Measurements from ENCODE around the gene PMF1.

The PMF1 gene

DNA sequence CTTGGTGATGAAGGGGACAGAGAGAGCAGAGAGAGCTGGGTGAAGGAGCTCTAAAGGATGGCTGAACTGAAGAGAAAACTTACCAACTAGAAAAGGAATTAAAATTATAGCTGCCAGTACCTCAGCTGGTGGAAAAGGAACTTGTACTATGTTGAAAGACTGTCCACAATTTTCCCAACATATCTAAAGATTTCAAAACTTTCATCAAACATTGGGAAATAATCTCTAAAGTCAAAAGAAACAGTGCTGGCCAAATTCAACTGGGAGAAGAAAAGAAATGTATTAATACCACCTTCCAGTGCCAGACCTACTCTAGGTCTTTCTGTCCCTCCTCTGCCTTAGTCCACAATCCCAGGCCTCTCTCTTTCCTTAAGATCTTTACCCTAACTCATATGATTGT, 63.7 kb downstream of the PMF1 start:
- no peak for DNase-seq

DNA sequence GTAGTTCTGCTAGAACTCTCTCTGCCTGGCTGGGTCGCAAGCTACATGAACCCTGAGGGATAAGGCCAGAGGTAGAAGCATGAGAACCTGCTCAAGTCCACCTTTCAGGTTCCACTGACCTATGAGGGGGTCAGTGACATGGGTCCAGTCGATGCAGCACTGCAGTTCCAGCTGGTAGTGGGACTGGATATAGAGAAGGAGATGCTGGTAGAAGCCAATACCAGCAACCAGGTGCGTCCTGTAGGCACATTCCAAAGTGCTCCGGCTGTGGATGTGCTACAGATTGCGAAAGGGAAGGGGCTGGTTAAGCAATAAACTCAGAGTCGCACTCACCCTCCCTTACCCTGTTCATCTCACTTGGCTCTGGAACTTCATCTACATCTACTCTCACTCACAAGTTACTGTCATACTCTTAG, 64.2 kb downstream of the PMF1 start:
- no peak for DNase-seq

DNA sequence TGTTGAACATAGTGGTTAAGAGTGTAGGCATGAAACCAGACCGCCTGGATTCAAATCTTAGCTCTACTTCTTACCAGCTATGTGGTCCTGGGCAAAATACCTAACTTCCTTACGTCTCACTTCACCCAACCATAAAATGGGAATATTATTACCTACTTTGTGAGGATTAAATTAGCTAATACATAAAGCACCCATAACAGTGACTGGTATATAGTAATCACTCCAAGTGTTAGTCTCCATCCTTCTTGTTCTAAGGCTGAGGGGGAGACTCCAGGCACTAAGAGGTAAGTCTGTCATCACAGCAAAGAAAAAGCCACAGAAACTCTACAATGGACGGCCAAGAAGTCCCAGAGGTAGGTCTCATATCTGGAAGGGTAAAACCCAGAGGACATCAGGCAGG, 67.0 kb downstream of the PMF1 start:
- no peak for DNase-seq

DNA sequence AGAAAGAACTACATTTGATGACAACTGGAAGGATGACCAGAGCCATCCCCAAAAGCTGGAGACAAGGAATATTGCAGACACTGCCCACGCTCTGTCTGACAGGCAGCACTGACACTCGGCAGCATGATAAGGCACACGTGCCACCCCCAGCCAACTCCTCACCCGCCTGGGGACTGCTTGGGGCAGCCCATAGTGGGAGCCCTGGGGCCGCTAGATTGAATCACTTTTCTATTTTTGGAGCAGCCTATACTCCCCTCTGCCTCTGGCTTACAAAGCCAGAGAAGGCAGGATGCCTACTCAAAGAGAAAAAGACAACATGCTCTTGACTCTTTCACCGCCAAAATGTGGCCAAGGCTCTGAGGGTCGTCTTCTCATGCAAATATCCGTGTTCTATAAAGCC, 68.5 kb downstream of the PMF1 start:
- peak; percentile 14 for DNase-seq

DNA sequence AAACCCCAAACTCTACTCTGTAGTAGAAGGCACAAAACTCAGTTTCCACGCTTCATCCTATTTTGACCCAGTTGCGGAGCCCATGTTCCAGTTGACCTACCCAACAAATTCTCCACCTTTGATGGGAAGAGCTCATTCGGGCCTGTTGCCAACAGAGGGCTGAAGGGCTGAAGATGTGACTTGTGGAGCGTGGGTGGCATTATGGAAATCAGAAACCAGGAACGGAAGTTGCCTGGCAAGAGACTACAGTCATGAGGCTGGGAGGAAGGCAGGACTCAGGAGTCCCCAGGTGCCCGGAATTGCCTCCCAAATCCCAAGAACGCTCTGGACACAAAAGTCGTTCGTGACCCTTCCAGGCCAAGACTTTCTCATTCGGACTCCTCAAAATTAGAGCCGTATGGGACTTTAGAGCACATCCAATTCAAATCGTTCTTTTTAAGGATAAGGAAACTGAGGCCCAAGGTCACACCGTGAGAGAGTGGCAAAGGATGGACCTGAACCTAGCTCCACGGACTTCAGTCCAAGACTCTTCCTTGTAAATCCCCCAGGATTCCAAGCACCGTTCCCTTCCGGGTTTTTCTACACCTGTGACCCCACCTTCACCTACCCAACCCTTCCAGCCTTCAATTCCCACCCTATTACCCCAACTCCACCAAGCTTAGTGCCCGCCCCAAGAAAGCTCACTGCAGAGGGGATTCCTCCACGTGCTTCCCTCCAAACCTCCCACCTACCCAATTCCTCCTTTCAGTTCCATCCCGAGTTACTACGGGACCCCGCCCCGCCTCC, 69.1 kb downstream of the PMF1 start:
- DNase-seq = no peak

DNA sequence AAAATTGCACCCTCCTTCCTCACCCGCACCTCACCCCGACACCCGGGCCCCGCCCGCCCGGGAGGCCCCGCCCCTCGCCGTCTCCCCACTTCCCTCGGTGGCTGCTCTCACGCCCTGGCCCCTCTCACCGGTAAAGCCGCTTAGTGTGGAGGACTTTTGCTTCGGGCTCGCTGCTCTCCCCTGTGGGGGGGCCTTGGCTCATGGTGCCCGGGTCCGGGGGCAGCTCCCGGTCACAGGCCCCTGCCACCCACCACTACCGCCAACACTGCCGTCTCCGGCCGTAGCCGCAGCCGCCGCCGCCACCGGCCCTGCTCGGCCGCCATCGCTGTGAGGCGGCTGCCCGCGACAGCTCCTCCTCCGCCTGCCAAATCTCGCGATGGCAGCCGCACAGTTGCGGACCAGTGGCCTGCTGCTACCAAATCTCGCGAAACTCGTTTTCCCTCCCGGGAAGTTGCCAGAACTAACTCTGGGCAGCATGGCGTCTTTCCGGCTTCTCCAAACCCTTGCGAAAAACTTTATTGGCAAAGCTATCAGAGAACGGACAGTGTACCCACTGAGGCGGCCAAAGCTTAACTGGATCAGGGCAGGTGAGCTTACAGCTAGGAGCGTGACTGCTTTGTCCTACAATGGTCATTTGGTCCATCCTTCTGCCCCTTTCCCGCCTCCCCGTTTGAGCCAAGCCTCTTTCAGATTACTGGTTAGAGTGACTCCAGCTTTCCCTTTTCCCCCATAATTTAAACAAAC, 69.8 kb downstream of the PMF1 start, which contains the start of gene SMG5:
SMG5 (minus strand) TSS at position 347 of the 744 bp plus-strand sequence; CDS start at position 202, 145 bp downstream.
- DNase-seq = peak; percentile 98

DNA sequence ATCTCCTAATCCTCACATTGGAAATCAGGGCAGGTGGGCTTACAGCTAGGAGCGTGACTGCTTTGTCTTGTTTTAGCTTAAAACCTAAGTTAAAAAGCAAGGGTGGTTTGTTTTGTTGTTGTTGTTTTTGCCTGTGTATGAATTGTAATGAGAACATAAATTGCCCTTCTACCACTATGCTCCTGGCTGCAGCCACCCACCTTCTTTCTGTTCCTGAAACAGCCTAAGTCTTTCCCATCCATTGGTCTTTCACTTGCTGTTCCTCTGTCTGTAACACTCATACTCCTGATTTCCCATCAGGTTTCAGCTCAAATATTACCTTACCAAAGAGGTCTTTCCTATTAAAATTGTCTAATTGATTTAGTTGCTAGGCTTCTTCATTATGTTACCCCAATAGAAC, 70.7 kb downstream of the PMF1 start:
- no peak for DNase-seq

DNA sequence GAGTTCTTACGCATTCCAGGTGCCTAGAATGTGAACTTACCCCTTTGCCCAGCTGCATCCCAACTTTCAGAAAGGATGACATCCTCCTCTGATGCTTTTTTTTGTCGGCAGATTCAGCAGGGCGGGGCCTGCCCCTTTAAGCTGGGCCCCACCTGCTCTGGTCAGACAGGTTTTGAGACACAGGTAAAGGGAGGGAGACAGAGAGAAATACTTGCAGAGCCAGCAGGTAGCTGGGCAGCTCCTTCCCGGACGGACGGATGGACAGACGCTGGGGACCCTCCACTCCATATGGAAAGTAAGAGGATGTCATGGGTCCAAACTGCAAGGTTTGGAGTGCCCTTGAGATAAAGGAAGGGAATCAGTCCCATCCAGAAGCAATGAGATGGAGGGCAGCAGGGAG, 71.3 kb downstream of the PMF1 start, which contains the start of gene TMEM79:
TMEM79 (plus strand) TSS at position 214 of the 400 bp plus-strand sequence. CDS start 902 bp downstream, outside the sequence.
- DNase-seq = no peak

DNA sequence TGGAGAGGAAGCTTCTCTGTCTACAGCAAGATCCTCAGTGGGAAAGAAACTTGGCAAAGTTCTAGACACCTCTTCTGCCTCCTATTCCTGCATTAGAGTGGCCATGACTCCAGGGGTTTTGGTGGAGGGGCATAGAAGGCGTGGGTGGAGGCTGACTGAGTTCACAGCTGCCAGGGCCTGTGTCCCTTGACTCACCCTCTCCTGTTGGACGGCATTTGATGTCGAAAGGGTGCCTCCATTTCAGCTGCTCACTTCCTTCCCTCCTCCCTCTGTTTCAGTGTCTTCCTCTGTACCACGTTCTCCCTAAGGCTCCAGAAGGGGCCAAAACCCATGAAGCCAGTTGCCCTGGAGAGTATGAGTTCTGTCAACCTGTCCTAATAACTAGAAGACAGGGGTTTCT, 72.0 kb downstream of the PMF1 start:
- no peak for DNase-seq

DNA sequence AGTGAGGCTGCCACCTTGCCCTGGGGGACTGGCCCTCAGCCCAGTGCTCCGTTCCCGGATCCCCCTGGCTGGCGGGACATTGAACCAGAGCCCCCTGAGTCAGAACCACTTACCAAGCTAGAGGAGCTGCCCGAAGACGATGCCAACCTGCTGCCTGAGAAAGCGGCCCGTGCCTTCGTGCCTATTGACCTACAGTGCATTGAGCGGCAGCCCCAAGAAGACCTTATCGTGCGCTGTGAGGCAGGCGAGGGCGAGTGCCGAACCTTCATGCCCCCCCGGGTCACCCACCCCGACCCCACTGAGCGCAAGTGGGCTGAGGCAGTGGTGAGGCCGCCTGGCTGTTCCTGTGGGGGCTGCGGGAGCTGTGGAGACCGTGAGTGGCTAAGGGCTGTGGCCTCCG, 72.6 kb downstream of the PMF1 start:
- DNase-seq = no peak

DNA sequence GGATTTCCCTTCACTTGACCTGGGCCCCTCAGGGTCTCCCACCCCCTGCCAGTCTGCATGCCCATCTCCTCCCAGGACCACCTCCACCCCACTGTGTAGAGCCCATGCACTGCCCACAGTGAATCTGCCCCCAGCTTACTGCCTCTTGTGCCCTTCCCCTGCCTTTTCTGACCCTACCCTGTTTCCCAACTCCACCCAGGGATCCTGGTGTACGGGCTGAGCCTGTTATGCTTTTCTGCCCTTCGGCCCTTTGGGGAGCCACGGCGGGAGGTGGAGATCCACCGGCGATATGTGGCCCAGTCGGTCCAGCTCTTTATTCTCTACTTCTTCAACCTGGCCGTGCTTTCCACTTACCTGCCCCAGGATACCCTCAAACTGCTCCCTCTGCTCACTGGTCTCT, 73.3 kb downstream of the PMF1 start:
- DNase-seq = no peak
